K562 (cell line): ENCODE measurements around the gene OR5A1.

Experiments
- CBX3 ChIP-seq, 2 experiments: IDR thresholded peaks; 1 replicate in 1 of 2; 2 replicates in 1 of 2; pipeline ENCODE4 v1.6.1; 2012; ENCODE audit warnings: inconsistent platforms in 2 of 2, low read length in 2 of 2, borderline replicate concordance in 1 of 2, control low read depth in 1 of 2
- CCAR2 ChIP-seq: fragments of 200-400 bp; formaldehyde crosslinking; IDR thresholded peaks from 2 replicates; pipeline ENCODE4 v1.6.1; 2017; ENCODE audit warnings: mild to moderate bottlenecking, low read depth, low read length
- CTCF ChIP-seq, 3 experiments: IDR thresholded peaks in 2 of 3; conservative IDR thresholded peaks in 1 of 3; 2 replicates each; pipeline ENCODE4 v1.5.1; 2011 to 2012; ENCODE audit warnings: low read length in 3 of 3, mild to moderate bottlenecking in 3 of 3, control low read depth in 2 of 3, improper control_type of control experiment in 1 of 3, inconsistent platforms in 1 of 3, low read depth in 1 of 3, mixed read lengths in 1 of 3, moderate library complexity in 1 of 3; ENCODE audit not compliant: insufficient read depth in 2 of 3
- NR1H2 ChIP-seq: sonication (generic); formaldehyde crosslinking; IDR thresholded peaks from 2 replicates; pipeline ENCODE4 v1.4.0; 2020; ENCODE audit warnings: mild to moderate bottlenecking, missing genetic modification reagents
- SUPT5H ChIP-seq: fragments of 450-650 bp; IDR thresholded peaks from 2 replicates; pipeline ENCODE4 v1.6.1; 2016
- TCF7 ChIP-seq: sonication (generic); IDR thresholded peaks from 2 replicates; pipeline ENCODE4 v1.6.1; 2016; ENCODE audit warnings: antibody characterized with exemption, borderline replicate concordance
- ZBTB26 ChIP-seq: fragments of 450-650 bp; formaldehyde crosslinking; IDR thresholded peaks from 2 replicates; pipeline ENCODE4 v1.4.0; 2022; ENCODE audit warnings: missing genetic modification characterization

- TF ChIP-seq ZBTB26 (CRISPR knock-in tag): no peak
- TF ChIP-seq CTCF (IDR thresholded peaks at IDR 0.05 in 2 of 3, conservative IDR thresholded peaks at IDR 0.05 in 1 of 3; ENCODE audit: insufficient read depth in 2 of 3, low read depth in 1 of 3, low read length in 3 of 3): peak; percentile 57 to 88 (median 76); a peak in 5 of 6 replicates
- no peak for TF ChIP-seq NR1H2
- no peak for TF ChIP-seq CBX3 (IDR thresholded peaks at IDR 0.05; ENCODE audit: borderline replicate concordance in 1 of 2, low read length in 2 of 2)
- no peak for TF ChIP-seq CCAR2
- no peak for TF ChIP-seq TCF7
- no peak for TF ChIP-seq SUPT5H
These were observed 6.2 kb upstream of the OR5A1 start for GRCh38 chr11:59429924-59430516.
